A204.1 (cell line): ENCODE measurements around the gene PDK2.

ENCODE experiments used
- FAIRE-seq: peaks from 2 replicates; lab custom pipeline; 2012; peaks lifted over from hg19 to GRCh38; lab: Jason Lieb, UNC

PDK2 gene

GRCh38 chr17:50102164-50102991 lies 7.2 kb downstream of the PDK2 start:
- no peak for FAIRE-seq

DNA sequence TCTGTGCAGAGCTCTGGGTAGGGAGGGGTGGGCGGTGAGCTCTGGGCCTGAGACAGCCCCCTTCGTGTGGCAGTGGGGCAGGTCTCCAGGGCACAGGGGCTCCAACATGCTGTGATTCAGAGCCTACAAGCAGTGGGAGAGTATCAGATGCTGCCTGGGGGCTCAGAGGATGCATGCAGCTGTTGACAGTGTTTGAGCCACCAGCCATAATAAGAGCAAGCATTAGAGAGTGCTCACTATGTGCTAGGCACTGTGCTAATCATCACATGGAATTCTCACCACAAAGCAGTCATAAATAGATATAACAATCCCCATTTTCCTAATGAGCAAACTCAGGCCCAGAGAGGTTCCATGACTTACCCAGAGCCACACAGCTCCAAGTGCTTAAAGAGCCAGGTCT lies 8.1 kb downstream of the PDK2 start:
- FAIRE-seq = no peak

DNA sequence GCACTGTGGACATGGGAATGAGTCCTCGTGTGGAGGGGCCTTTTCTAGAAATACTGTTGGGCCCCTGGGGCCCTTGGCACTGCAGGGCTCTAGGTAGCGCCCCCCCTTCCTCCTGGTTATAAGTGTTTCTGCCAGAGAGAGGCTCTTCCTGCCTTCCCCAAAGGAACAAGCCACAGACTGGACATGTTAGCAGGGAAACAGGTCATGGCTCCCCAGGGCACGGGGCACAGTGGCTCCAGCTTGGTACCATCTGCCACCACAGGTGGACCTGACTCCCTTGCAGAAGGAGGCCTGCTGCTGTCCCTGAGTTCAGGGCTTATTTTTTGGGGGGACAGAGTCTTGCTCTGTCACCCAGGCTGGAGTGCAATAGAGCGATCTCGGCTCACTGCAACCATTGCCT lies 8.8 kb downstream of the PDK2 start:
- no peak for FAIRE-seq

- FAIRE-seq = no peak
These were observed 10.7 kb downstream of the PDK2 start for GRCh38 chr17:50105811-50106210.

DNA sequence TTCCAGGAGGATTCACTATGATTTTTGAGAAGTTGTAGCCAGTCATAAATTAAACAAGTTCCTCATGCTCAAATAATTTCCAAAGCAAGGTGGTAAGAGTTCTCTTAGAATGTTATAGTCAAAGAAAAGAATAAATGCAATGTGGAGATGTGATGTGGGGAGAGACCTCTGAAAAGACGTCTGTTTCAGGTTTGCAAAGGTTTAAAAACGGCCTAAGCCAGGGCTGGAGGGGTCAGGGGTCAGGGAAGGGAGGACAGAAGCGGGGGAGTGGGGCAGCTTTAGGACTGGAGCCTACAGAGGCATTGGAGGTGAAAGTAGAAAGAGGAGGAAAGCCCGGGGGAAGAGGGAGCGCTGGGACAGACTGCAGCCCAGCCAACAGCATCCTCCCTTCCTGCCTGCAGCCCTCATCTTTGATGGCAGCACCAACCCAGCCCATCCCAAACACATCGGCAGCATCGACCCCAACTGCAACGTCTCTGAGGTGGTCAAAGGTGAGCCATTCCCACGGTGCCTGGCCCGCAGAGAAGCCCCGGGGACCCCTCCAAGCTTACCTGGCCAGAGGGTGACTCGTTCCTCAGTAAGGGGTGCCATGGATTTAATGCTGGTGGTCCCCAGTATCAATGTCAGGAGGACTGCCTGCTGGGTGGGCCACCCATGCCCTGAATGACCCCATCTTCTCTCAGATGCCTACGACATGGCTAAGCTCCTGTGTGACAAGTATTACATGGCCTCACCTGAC lies 11.4 kb downstream of the PDK2 start:
- no peak for FAIRE-seq

DNA sequence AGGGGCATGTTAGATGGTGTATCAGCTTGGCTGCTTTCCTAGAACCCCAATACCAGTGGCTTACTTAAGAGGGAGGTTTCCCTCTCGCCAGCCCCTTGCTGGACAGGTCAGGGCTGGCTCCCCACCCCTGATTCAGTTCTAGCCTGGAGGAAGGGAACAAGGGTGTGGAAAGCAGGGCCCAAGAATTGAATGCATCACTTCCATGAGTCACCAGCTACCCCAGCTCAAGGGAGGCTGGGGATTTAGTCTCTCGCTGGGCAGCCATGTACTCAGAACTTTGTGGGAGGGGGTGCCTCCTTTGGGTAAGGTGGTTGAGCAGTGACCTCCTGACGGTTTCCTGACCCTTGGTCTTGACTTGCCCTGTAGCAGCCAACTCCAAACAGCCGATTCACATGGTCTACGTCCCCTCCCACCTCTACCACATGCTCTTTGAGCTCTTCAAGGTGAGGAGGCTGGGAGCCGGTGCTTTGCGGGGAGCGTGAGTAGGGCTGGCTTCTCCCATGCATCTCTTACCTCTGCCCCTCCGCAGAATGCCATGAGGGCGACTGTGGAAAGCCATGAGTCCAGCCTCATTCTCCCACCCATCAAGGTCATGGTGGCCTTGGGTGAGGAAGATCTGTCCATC lies 12.8 kb downstream of the PDK2 start:
- no peak for FAIRE-seq

- no peak for FAIRE-seq
These were observed 13.4 kb downstream of the PDK2 start for GRCh38 chr17:50108556-50108955.

DNA sequence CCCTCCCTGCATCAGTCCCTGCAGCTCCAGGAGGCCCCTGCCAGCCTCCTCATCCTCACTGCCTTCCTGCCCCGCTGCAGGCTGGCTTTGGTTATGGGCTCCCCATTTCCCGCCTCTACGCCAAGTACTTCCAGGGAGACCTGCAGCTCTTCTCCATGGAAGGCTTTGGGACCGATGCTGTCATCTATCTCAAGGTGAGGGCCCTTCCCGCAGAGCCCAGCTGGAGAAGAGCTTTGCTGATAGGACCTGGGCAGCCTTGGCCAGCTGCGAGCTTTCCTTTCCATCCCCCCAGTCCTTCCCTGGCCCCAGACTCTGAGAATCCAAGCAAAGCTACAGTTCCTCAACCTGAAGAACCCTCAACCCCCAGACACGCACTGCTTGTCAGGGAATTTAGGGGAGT lies 14.1 kb downstream of the PDK2 start:
- FAIRE-seq = no peak

- FAIRE-seq = no peak
These were observed 14.6 kb downstream of the PDK2 start for GRCh38 chr17:50109785-50110184.

GRCh38 chr17:50110591-50111349 lies 15.6 kb downstream of the PDK2 start:
- FAIRE-seq = no peak

DNA sequence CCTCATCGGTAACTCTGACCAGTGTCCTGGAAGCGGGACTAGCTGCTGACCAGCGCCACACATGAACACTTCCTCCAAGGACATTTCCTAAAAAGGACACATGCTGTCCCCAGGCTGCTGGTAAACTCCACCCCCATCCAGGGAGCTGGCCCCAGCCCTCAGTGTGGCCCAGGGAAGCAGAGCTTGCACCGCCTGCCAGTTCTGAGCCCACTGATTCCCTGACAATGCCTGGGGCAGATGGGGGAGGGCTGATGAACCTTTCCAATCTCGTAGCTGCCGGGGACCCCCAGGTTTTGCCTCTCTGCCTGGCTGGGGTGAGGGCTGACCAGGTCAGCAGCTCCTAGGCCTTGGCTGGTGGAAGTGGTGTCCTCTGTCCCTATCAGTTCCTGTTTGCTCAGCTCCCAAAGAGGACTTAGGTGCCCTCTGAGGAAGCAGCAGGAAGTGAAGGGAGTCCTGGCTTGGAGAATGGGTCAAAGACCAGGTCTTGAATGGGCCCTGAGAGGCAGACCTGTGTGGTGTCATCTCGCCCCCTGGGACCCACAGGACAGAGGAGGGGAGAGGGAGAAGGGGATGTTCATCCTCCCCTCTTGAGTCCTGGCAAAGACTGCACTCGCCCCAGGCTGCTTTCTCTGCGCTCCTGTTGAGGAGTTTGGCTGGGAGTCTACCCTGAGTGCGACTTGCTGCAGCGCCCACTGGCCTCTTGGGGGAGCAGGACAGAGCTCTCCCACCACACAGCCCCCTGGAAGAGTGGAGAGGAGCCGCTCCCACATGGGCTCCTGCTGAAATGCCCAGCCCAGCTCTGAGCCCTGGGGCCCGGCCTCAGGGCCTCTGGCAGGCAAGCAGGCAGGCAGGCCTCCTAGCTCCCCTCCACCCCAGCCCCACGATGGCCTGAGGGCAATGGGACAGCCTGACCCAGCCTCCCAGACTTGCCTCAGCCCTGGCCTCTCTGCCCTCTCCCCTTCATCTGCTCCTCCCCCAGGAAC lies 16.8 kb downstream of the PDK2 start:
- FAIRE-seq = no peak

- FAIRE-seq = no peak
These were observed 17.5 kb downstream of the PDK2 start for GRCh38 chr17:50112694-50113093.

GRCh38 chr17:50113624-50114320 lies 18.6 kb downstream of the PDK2 start:
- no peak for FAIRE-seq

GRCh38 chr17:50114401-50114800 lies 19.2 kb downstream of the PDK2 start:
- no peak for FAIRE-seq

GRCh38 chr17:50114849-50115357 lies 19.8 kb downstream of the PDK2 start:
- no peak for FAIRE-seq

- no peak for FAIRE-seq
These were observed 20.6 kb downstream of the PDK2 start for GRCh38 chr17:50115756-50116155.

DNA sequence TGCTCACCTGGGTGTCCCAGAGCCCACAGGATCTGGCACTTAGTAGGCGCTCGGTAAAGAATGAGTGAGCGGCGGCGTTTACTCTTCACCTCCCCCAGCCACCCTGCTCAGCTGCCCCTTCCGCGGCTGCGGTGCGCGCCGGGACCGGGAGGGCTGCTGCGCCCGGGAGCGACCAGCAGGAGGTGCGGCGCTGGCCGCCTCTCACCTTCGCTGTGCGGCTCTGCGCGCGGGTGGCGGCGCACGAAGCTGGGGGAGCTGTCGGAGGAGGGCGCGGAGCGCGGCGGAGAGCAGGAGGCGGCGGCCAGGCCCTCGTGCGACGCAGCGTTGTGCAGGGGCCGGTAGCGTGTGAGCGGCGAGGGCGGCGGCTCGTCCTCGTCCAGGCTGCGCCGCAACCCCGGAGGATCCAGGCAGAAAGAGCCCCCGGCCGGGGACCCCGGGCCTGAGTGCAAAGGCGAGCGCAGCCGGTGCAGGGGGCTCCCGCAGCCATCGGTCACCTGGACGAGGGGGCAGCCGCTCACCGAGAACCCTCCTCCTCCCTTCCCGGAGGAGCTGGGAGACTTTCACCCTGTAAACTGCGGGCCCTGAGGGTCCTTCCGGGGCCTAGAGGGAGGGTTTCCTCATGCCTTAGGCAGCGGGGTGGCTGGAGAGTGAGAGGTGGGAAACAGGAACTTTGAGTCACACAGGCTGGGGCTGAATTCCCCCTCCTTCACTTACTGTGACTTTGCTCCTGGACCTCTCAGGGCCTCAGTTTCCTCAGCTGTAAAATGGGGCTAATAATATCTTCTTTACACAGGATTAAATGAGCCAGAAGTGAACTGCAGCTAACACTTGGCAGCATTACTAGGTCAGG lies 22.3 kb downstream of the PDK2 start:
- no peak for FAIRE-seq

- FAIRE-seq = no peak
These were observed 23.1 kb downstream of the PDK2 start for GRCh38 chr17:50118076-50118827.

DNA sequence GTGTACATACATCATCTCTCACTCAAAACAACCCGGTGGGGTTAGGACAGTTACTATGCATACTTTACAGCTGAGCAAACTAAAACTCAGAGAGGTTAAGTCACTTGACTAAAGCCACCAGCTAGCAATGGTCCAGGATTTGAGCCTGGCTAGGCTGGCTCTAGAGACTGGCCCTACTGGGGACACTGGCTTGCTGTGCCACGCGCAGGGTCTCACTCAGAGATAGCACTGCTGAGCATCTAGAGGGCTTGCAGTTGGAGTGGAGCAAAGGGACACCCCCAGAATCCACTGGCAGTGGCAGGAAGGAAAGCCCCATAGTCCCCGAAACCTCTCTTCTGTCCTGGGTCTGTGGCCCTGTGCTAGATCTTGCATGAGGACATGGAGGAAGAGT lies 23.7 kb downstream of the PDK2 start:
- FAIRE-seq = no peak
